ENCODE measurements around the gene SLC25A43. TPM values are rescaled to one million over a fixed set of nuclear protein-coding genes. Genes with fewer than 3 reads are reported as not detected.
"Not testable (repeated sequence)": the region's sequence is repeated elsewhere in the genome, so short reads cannot be mapped to it uniquely, and the experiment has no call there.

The SLC25A43 gene
- total and polyA plus RNA-seq, 3 donors from 2014 or later, result 3.9 to 6.9 (median 5.8) TPM

GRCh38 chrX:119374736-119375135 lies 24.4 kb upstream of the SLC25A43 start:
- Histone ChIP-seq H3K4me3 (no peak overlapping the region), H3K27ac (no peak overlapping the region), H3K9me3 (no peaks in the 10 kb centered on the region), H3K36me3 (ENCODE audit: low read depth, missing control alignments) (no peaks in the 10 kb centered on the region), H3K27me3 (no peaks in the 10 kb centered on the region), H3K4me1 (no peaks in the 10 kb centered on the region)
- 79 to 100% methylated on average over 2 of the region's 2 CpGs for WGBS, 2 donors
- TF ChIP-seq POLR2A (IDR thresholded peaks at IDR 0.05) (no peak), CTCF (IDR thresholded peaks at IDR 0.05) (no peak)
- DNase-seq, result no peak
- intact Hi-C loops (cut with DNase I; ENCODE audit: low total_unique reads), result no loop called here

GRCh38 chrX:119375561-119375960 lies 23.6 kb upstream of the SLC25A43 start:
- no peak for TF ChIP-seq POLR2A (IDR thresholded peaks at IDR 0.05)
- no peak for TF ChIP-seq CTCF (IDR thresholded peaks at IDR 0.05)
- no peak overlapping the region for H3K4me3 ChIP-seq
- no peaks in the 10 kb centered on the region for H3K9me3 ChIP-seq
- H3K27me3 ChIP-seq, result no peaks in the 10 kb centered on the region
- intact Hi-C loops (cut with DNase I; ENCODE audit: low total_unique reads), result no loop called here
- no peak overlapping the region for H3K27ac ChIP-seq
- 96% methylated on average over 3 of the region's 3 CpGs; no CpG with 5 or more reads in 1 of the 2 donors for WGBS, 2 donors
- H3K4me1 ChIP-seq, result no peaks in the 10 kb centered on the region
- no peak for DNase-seq
- H3K36me3 ChIP-seq (ENCODE audit: low read depth, missing control alignments), result no peaks in the 10 kb centered on the region

GRCh38 chrX:119376312-119376711 lies 22.8 kb upstream of the SLC25A43 start:
- H3K36me3 ChIP-seq (ENCODE audit: low read depth, missing control alignments), result no peaks in the 10 kb centered on the region
- WGBS, 2 donors, result 87 to 90% methylated on average over 5 of the region's 5 CpGs
- DNase-seq, result no peak
- H3K4me1 ChIP-seq, result no peaks in the 10 kb centered on the region
- H3K9me3 ChIP-seq, result no peaks in the 10 kb centered on the region
- H3K4me3 ChIP-seq, result no peak overlapping the region
- intact Hi-C loops (cut with DNase I; ENCODE audit: low total_unique reads), result no loop called here
- no peak overlapping the region for H3K27ac ChIP-seq
- H3K27me3 ChIP-seq, result no peaks in the 10 kb centered on the region
- no peak for TF ChIP-seq CTCF (IDR thresholded peaks at IDR 0.05)

- no peak overlapping the region for H3K4me3 ChIP-seq
- H3K36me3 ChIP-seq (ENCODE audit: low read depth, missing control alignments), result no peaks in the 10 kb centered on the region
- H3K9me3 ChIP-seq, result no peaks in the 10 kb centered on the region
- 47 to 85% methylated on average over 1 of the region's 1 CpG for WGBS, 2 donors
- DNase-seq, result no peak
- no peaks in the 10 kb centered on the region for H3K4me1 ChIP-seq
- TF ChIP-seq CTCF (IDR thresholded peaks at IDR 0.05) (no peak), POLR2A (IDR thresholded peaks at IDR 0.05) (no peak)
- no peaks in the 10 kb centered on the region for H3K27me3 ChIP-seq
- no peak overlapping the region for H3K27ac ChIP-seq
- intact Hi-C loops (cut with DNase I; ENCODE audit: low total_unique reads), result no loop called here
These were observed 17.7 kb upstream of the SLC25A43 start for GRCh38 chrX:119381349-119381944.

- intact Hi-C loops (cut with DNase I; ENCODE audit: low total_unique reads), result no loop called here
- DNase-seq, result no peak
- no peaks in the 10 kb centered on the region for H3K36me3 ChIP-seq (ENCODE audit: low read depth, missing control alignments)
- no peaks in the 10 kb centered on the region for H3K4me1 ChIP-seq
- H3K4me3 ChIP-seq, result no peak overlapping the region
- H3K27me3 ChIP-seq, result no peaks in the 10 kb centered on the region
- no peak overlapping the region for H3K27ac ChIP-seq
- H3K9me3 ChIP-seq, result no peaks in the 10 kb centered on the region
- TF ChIP-seq POLR2A (IDR thresholded peaks at IDR 0.05) (no peak), CTCF (IDR thresholded peaks at IDR 0.05) (no peak)
These were observed 16.5 kb upstream of the SLC25A43 start for GRCh38 chrX:119382606-119383005.

- H3K36me3 ChIP-seq (ENCODE audit: low read depth, missing control alignments); H3K4me3 ChIP-seq; H3K4me1 ChIP-seq; H3K9me3 ChIP-seq; intact Hi-C loops (cut with DNase I; ENCODE audit: low total_unique reads); H3K27ac ChIP-seq; H3K27me3 ChIP-seq: not testable (repeated sequence)
- peak; percentile 26 for DNase-seq
- 23% methylated on average over 2 of the region's 4 CpGs; no CpG with 5 or more reads in 1 of the 2 donors for WGBS, 2 donors
These were observed 12.5 kb upstream of the SLC25A43 start for GRCh38 chrX:119386685-119387084.

- H3K4me1 ChIP-seq, result not testable (repeated sequence)
- 94% methylated on average over 8 of the region's 20 CpGs; no CpG with 5 or more reads in 1 of the 2 donors for WGBS, 2 donors
These were observed 11.7 kb upstream of the SLC25A43 start for GRCh38 chrX:119387426-119387825.

More at GRCh38 chrX:119387426-119387825, 11.7 kb upstream of the SLC25A43 start:
- intact Hi-C loops (cut with DNase I; ENCODE audit: low total_unique reads); DNase-seq; H3K36me3 ChIP-seq (ENCODE audit: low read depth, missing control alignments); H3K4me3 ChIP-seq; H3K9me3 ChIP-seq; H3K27ac ChIP-seq; H3K27me3 ChIP-seq: not testable (repeated sequence)
